ENCODE data around the gene CPED1. TPM values are rescaled to one million over a fixed set of nuclear protein-coding genes. Genes with fewer than 3 reads are reported as not detected.
A peak's percentile ranks its signal among the peaks of the same experiment; 100 is the strongest.
"Not testable (repeated sequence)": the region's sequence is repeated elsewhere in the genome, so short reads cannot be mapped to it uniquely, and the experiment has no call there.

The CPED1 gene
- total RNA-seq, 1 donor from 2014 or later: 1.9 TPM

DNA sequence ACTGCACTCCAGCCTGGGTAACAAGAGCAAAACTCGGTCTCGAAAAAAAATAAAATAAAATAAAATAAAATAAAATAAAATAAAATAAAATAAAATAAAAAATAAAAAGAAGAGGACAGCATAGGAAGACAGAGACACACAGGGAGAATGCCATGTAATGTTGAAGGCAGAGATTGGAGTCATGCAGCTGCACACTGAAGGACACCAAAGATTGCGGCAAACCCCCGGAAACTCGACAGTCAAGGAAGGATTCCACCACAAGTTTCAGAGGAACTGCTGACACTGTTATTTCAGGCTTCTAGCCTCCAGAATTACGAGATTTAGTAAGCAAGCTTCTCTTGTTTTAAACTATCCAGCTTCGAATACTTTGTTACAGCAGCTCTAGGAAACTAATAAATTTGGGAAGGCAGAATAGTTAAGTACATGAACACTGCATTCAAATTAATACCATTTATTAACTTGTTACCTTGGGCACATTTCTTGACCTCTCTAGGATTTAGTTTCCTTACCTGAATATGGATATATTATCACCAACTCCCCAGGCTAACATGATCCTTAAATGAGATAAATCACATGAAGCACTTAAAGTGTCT is 9.5 kb downstream of the CPED1 start:
- DNase-seq: no peak

DNA sequence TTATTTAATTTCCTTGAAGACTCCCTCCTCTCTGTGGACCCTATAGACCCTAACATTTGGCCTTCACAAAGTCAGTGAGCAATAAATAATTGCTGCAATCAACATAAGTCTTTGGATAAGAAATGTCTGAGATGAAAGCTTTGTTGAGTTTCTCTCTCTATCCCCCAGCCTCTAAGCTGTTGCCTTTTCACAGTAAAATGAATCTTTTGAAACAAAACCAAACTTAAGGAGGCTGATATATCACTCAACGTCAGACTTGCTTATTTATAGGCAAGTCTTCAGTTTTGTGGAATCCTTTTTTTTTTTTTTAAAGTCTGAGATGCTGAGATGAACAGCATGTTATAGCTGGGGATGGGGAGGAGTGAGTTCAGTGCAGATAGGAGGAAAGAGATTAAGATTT is 10.0 kb downstream of the CPED1 start:
- DNase-seq: no peak

DNA sequence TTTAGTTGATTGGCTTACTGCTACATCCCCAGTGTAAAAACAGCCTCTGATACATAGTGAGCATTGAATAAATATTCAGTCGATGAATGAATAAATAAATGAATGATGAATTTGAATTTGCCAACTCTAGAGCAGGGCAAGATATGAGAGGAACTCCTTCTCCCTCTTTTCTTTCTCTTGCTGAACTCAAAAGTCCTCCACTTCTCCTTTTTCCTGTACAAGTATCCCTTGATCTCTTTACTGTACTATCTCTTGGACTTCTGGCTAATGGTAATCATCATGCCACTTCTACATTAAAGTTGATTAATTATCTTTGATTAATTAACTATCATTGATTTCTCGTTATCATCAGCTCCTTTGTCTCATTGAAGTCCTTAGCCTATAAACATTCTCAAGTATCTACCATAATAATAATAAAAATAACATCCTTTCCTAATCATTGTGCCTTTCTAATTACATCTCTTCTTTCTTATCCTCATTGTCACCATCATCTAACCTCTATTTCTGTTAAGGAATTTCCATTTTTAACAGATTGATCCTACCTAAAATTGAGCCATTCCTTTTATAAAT is 10.6 kb downstream of the CPED1 start:
- DNase-seq: no peak

DNA sequence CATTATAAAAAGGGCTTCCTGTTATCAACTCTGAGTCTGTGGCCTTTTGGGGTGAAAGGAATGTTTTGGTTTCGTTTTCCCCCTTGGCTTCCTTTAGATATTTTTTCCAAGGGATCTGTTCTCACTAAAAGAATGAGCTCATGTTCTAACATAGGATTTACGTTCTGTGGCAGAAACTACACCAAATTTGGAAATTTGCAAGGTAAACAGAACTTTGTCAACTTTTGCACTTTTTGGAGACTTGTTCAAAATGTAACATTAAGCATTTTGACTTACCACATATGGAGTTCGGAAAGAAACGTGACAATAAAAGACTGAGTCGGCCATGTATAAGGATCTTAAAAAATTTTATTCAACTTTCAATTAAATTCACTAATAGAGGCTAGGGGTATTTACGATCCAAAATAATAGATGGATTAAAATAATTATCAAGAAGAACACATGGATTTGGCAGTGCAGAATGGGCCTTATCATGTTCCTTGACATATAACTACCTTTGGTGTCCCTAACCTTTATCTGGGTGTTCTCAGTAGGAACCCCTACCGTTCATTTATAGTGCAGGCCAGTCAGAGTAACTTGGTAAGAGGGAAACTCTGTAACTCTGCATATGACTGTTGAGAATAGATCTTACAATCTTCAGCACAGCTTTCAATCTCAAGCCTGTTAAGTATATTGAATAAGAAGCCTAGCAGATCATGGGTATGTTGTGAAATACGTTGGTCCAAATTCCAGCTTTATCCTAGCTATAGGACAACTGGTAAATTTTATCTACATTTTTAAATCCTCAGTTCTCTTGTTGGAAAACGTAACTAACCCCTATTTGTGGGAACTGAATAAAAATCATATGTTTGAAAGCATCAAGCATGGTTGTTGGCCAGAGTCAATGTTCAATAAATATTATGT is 11.8 kb downstream of the CPED1 start:
- DNase-seq: peak; percentile 63

- DNase-seq: no peak
These were observed 12.9 kb downstream of the CPED1 start for GRCh38 chr7:121001234-121001906.

DNA sequence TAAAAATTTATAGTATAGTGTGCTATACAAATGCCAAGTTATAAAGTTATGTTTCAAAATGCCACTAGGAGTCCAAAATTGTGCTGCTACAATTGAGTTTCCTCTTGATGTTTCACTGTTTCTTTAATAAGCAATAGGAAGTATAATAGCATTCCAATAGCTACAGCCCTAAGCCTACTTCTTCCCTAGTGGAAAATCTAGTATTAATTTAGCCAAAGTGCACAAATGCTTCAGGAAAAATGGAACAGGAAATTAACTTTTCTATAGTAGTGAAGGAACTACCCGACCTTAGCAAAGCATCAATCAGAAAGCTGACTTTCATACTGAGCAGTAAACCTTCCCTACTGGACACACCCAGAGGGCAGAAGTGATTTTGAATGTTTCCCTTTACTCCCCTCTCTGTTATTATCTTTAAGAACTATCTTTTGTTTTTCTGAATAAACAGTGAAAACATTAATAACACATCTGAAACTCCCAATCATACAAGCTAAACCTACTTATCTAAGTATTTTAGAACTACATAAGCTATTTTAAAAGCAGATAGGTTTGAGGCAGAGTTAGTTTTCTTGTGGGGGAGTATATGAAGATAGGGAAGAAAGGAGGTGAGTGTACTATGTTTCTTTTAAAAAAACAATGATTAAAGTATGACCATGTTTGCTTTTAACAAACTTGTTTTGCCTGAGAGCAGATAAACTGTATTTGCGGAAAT is 13.7 kb downstream of the CPED1 start:
- DNase-seq: peak; percentile 24

DNA sequence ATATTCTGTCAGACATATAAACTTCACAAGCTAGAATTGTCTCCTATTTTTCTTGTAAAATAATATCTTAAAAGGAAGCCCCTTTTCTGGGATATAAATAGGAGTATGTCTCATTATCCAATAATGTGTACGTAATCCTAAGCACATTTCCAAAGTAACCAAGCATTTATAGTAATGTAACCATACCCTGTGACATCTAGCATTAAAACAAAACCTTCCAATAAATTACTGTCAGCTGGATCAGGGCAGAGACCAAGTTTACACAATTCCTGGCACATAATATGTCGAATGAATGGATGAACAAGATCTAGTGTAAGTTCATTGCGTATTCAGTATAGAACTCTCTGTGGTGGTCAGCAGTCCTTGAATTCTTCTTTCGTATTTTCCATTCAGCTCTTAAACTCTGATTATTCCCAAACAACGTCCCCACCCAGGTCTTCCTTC is 14.3 kb downstream of the CPED1 start:
- no peak for DNase-seq

- no peak for DNase-seq
These were observed 15.6 kb downstream of the CPED1 start for GRCh38 chr7:121003986-121004685.

DNA sequence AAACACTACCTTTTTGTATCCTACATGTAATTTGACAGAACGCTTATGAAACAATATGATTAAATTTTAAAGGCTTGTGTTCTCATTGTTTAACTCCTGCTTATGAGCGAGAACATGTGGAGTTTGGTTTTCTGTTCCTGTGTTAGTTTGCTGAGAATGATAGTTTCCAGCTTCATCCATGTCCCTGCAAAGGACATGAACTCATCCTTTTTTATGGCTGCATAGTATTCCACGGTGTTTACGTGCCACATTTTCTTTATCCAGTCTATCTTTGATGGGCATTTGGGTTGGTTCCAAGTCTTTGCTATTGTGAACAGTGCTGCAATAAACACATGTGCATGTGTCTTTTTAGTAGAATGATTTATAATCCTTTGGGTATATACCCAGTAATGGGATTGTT is 16.5 kb downstream of the CPED1 start:
- not testable (repeated sequence) for DNase-seq

DNA sequence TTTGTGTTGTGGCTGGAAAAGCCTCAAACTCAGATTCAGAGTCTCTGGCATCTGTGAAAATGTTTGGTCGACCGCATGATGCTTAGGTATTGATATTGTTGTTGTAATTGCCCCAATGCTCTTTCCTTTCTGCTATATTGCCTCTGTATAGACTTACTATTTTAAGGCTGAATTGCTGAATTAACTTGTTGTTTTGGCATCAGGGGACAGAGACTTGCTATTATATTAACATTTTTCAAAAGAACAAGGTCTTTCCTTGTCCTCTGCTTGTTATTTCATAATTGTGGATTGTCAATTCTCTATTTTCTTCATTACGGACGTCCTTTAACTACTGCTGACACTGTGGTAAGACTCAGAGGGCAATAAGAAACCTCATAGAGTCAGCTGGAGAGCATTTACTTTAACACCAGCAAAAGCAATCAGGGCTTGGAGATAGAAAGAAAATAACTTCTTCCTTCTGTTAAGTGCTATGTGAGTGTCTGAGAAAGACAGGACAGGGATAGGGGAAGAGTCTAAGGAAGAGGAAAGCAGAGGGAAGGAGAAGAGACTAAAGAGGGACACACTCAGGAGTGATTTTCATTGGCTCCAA is 17.6 kb downstream of the CPED1 start:
- DNase-seq: no peak

DNA sequence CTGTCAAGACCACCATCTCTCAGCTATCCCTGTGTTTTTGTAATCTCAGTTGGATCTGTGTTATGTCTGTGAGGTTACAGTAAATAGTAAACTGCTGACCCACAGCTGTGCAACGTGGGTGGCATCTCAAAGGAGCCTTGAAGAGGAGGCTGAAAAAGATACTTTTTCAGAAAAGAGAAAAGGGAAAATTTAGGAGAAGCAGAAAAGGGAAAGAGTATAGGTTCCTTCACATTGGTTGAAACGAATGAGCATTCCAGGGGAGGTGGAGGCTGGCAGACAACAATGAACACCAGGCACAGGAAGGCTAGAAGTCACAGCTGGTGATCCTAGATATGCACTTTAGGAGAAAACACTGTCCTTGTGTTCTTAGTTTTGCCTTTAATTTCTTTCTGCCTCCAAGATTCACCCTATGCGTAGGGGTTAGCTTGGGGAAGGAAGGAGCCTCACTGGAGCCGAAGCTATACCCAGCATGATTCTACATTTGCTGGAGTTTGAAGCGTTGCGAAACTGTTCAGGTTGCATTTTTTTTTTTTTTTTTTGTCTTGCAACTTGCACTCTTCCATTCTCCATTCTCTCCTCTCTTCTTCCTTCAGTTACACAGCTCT is 18.3 kb downstream of the CPED1 start:
- no peak for DNase-seq

- DNase-seq: no peak
These were observed 20.3 kb downstream of the CPED1 start for GRCh38 chr7:121008816-121009215.

DNA sequence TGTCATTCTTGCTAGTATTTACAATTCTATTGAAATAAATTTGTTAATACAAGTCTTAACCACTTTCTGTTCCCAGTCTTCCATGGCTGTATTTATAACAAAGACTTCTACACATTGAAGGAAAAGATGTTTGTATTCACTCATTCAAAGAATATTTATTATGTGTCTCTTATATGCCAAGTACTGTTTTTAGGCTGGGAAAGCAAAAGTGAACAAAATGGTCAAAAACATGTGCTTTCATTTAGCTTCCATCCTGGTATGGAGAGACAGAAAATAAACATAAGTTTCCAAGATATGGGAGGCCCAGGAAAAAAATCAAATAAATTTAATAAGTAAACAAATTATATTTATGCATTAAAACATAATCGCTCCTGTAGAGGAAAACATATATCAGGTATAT is 22.9 kb downstream of the CPED1 start:
- no peak for DNase-seq

GRCh38 chr7:121012170-121012874 is 23.8 kb downstream of the CPED1 start:
- no peak for DNase-seq

DNA sequence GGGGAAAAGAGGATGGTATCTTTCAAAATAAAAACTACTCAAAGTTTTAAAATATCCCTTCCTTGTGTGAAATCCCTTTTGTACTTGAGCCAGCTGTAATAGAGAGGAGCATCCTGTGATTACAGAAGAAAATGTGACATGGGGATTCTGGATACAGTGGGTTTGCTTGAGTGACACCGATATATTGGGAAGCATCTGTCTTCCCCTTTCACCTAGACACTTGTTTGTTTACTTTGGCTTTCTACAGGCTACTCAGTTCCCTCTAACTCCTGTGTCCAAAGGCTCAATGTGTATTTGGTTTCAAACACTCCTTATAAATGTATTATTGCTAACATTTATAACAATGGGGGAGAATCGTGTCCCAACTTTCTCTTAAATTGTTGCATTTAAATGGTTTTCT is 24.4 kb downstream of the CPED1 start:
- no peak for DNase-seq

DNA sequence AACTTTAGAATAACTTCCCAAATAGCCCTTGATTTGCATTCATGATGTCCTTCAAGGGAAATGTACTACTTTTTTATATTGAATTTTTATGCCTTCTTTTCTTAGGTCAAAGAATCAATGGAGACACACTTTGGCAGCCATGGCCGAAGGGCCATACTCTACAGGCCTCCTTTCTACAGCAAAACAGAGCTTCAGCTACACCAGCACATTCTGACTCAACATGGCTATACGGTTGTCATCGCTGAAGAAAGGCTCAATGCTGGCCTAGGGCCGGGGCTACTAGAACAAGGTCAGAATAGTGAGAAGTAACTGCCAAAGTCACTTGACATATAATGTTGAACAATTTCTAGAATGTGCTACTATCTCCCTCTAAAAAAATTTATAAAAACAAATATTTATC is 27.0 kb downstream of the CPED1 start:
- DNase-seq: no peak

DNA sequence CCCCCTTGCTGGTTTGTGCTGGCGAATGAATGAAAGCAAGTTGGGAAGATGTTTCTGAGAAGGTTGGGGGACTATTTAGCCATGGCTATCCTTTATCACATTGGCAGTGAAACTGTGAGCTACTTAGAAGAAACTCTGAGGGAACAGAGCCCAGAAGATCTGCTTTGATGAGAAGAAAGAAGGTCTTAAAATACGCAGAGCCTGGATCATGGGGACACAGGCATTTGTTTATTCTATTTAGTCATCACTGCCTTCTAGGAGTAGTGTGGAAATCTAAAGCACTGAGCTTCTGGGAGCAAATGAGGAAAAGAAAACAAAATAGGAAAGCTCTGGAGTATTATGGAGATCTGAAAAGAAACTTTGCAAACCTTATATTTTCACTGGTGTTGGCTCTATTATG is 28.5 kb downstream of the CPED1 start:
- DNase-seq: no peak

- DNase-seq: no peak
These were observed 29.1 kb downstream of the CPED1 start for GRCh38 chr7:121017586-121017985.

GRCh38 chr7:121019018-121019417 is 30.5 kb downstream of the CPED1 start:
- no peak for DNase-seq

GRCh38 chr7:121020249-121020988 is 31.9 kb downstream of the CPED1 start:
- DNase-seq: peak; percentile 75
